GM10847 (cell line): ENCODE measurements around the gene CCDC102B.

ENCODE experiments used
- POLR2A ChIP-seq: IDR thresholded peaks from 2 replicates; pipeline ENCODE4 v1.6.1; 2011; ENCODE audit not compliant: insufficient read length; ENCODE audit errors: extremely low read depth

CCDC102B gene

DNA sequence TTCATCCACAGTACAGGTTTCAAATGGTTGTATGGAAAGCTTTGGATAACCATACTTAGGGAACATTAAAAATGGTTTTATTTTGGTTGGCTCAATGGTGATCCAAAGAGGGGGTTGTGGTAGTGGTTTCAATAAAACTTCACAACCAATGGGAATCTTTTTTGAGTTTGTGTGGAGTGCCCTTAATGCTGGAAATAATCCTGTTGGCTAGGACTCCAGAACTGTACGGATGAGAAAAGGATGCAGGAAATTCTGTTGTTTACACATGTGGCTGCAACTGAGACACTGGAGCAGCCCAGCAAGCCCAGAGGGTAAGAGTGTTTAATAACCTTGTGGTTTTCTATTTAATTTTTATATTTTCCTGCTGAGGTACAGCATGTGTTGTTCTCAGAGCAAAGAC is at the start of gene CCDC102B:
Gene CCDC102B (plus strand): TSS at position 210 of the 400 bp plus-strand sequence. CDS start 38,684 bp downstream, outside the sequence.
- TF ChIP-seq POLR2A: no peak

- TF ChIP-seq POLR2A: no peak
Observed at GRCh38 chr18:68757126-68757525, 40.8 kb upstream of the CCDC102B start.

DNA sequence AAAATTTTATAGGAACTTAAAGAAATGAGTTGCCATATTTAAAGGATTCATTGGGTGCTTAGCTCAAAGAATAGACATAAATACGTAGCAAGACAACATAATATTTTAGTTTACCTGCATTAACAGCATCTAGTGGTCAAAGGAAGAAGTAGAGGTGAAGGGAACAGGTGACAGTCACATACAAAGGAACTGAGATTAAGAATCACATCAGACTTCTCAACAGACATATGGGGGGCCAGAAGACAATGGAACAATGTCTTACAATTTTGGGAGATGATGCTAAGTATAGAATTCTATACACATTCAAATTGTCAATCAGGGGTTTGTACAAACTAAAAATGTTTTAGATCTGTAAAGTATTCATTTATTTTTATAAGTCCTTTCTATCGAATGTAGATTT is 38.6 kb upstream of the CCDC102B start:
- no peak for TF ChIP-seq POLR2A

DNA sequence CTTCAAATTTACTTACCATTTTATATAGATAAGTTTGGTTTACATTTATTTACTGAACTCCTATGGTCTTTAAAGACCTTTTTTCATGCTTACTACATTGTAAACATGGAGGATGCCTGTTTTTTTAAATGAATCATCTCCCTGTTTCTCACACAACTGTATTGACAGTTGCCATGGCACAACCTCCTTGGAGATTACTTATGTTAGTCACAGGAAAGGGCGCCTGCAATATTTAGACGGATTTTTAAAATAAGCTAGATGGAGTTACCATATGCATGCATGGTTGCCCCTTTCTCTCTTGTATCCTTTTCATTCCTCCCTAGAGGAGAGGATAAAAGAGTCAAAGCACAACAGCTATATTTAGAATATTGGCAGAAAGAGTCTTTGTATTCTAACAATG is 34.8 kb upstream of the CCDC102B start:
- no peak for TF ChIP-seq POLR2A

DNA sequence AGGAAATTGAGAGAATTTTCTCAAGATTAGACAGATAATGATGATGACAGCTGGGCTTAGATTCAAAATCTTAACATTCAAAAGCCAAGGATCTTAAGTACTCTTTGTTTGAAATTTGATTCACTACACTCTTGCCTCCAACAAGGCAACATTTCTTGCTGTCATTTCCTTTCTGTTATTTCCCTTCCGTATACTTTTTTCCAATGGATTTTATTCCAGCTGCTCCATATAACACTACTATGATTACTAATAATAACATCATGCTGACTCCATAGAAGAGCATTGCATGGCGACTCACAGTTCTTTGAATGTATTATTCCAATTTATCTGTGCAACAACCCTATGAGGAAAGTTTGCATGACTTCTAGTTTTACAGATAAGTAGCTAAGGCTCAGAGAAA is 33.9 kb upstream of the CCDC102B start:
- no peak for TF ChIP-seq POLR2A

- TF ChIP-seq POLR2A: no peak
Observed at GRCh38 chr18:68766433-68766832, 31.4 kb upstream of the CCDC102B start.

- no peak for TF ChIP-seq POLR2A
Observed at GRCh38 chr18:68769461-68769860, 28.4 kb upstream of the CCDC102B start.

- TF ChIP-seq POLR2A: no peak
Observed at GRCh38 chr18:68772268-68772667, 25.6 kb upstream of the CCDC102B start.

DNA sequence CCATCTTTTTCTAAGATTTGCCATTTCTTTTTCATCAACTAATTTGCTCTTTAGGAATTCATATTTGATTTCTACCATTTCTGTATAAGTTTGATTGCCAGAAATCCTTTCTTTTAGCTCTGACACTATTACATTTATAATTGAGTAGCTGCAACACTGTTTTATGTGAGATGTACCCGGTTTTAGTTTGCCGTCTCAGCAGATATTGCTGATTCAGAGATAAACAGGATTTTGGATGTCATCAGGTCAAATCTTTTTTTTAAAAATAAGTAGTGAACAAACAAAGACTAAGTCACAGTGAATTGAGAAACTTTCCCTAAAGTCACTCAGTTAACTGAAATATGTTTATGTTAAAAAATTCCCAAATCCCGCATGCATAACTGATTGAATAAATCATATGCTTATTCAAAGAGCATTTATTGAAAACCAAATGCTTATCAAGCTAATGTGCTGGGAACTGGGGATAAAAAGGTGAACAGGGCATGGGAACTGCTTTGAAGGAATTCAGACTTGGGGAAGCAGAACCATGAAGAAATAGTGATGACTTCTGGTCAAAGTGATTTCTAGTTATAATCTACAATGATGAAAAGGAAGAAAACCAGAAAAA is 19.5 kb upstream of the CCDC102B start:
- no peak for TF ChIP-seq POLR2A

- no peak for TF ChIP-seq POLR2A
Observed at GRCh38 chr18:68779169-68779568, 18.7 kb upstream of the CCDC102B start.

DNA sequence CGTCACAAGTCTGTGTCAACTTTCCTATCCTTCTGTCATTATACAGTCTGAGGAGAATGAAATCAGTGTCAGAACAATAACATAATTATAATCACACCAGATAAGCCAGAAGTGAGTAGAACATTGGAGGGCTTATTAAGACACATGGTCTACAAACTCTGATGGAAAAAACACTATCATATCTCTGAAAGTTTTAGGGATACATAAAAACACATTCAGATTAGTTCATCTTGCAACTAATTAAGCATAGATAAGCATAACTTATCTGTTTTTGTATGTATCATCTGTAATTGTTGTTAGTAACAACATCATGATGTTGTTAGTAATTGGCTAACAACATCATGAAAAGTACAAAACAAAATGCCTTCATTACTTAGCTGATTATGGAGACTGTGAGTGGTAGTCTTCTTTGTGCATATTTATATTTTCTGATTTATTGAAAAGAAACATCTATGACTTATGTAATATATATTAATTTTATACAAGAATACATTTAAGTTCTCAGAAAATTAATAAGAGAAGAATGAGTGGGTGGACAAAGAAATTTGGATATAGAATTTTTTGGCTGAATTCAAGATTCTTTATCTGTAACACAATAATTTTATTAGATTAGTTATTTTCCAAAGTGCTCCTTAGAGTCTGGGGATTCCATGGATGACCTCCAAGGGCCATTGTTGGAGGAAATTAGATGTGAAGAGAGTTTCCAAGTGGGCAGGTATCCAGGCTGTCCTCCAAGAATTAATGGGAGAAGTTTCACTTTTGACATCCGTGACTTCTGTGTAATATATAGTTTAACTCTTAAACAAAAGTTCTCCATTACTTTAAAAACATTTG is 16.9 kb upstream of the CCDC102B start:
- no peak for TF ChIP-seq POLR2A

DNA sequence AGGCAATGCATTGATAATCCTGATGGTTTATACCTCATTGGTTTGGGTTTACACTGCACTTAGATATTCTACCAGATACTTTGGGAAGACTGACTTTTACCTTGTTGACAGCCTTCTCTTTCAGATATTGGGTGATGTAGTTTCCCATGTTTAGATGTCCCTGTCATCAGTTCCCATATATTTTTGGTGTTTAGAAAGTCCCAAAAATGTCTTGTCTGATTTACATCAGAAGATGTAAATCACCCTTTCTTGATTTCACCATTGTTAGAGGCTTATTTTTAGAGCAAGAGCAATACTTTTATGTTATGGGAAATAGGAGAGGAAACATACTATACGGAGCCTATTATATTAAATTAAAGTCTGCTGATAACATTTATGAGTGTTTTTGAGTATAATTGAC is 14.4 kb upstream of the CCDC102B start:
- no peak for TF ChIP-seq POLR2A

- no peak for TF ChIP-seq POLR2A
Observed at GRCh38 chr18:68784071-68784470, 13.8 kb upstream of the CCDC102B start.

GRCh38 chr18:68791801-68792200 is 6.1 kb upstream of the CCDC102B start:
- no peak for TF ChIP-seq POLR2A

DNA sequence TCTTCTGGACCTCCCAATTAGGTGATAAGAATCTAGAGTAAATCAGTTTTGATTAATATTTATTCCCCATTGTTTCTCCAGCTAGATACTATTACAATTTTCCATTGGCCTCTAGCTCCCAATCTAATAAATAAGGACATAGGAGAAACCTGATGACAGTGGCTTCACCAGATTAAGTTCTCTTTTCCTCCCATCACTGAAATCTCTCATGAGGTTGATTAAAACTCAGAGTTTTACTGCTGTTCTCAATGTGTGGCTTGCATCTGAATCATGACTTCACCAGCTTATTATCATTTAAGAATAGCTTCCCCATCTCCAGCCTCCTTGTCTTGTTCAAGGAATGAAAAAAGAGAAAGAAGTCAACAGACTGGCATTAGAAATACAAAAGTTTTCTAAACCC is 3.9 kb upstream of the CCDC102B start:
- no peak for TF ChIP-seq POLR2A

GRCh38 chr18:68796936-68797690 is 767 bp upstream of the CCDC102B start:
- no peak for TF ChIP-seq POLR2A
